Activated CD8-positive, alpha-beta memory T cell treated with anti-CD3 and anti-CD28 coated beads, Interleukin-2, amount 50 U/mL, for 48 hours (primary cell): Measurements from ENCODE around the gene RNF11.

Source experiments
- DNase-seq: peaks from one replicate; pipeline ENCODE4 v3.0.0-alpha.2; 2020

Gene RNF11

DNA sequence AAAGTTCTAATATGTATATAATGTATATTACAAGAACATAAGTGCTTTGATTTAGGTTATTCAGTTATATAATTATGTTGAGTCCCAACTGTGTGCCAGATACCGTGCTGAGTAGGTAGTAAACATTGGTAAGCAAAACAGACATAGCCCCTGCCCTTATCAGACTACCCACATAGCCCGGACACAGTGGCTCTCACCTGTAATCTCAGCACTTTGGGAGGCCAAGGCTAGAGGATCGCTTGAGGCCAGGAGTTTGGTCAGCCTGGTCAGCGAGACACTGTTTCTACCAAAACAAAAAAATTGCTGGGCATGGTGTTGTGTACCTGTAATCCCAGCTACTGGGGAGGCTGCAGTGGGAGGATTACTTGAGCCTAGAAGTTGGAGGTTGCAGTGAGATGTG is 30.7 kb downstream of the RNF11 start:
- no peak for DNase-seq

DNA sequence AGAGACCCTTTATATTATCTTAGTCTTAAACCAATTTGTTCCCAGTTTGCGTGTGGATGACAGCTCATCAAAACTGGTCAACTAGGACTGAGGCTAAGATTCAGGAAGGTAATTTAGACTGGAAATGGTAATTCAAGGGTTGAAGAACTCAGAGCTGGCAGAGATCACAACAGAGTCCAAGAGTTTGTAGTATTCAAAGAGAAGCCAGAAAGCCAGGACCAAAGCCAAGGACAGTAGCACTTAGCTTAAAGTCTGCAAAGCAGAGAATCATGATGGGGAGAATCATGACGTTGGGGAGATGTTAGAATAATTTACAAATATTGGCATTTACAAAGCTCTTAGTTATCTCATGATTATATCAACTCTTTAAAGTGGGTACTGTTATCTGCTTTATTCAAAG is 32.6 kb downstream of the RNF11 start:
- no peak for DNase-seq

DNA sequence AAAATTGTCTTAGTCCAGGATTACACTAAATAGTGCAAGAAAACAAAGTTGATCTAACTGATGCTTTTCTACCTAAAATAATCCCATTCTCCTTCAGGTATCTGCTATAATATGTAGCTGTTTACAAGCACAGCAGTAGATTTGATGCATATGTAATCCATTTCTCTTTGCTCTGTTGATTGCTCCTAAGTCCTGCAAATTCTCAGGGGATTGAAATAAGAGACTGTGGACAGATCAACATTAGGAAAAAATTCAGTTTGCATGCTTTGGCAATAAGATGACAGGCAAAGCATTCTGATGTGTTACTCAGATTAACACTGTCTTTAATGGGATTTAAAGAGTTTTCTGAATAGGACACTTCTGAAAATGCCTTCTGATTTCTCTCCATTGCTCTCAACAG is 34.7 kb downstream of the RNF11 start:
- DNase-seq = no peak

DNA sequence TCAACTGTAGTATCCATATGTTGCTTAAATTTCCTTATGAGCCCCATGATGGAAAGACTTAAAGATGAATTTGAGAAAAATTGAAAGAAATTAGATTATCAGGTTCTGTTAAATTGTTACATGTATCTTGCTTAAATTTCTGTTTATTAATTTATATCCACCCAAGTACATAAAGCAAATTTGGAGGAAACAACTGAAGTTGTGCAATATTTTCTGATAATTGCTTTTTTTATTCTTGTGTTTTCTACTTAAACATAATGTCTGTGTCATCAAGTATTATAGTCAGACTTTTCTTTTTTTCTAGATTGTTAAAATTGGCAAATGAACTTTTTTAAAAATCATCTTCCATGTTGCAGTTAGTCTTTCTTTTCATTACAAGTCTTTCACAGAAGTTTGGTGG is 36.8 kb downstream of the RNF11 start:
- no peak for DNase-seq

DNA sequence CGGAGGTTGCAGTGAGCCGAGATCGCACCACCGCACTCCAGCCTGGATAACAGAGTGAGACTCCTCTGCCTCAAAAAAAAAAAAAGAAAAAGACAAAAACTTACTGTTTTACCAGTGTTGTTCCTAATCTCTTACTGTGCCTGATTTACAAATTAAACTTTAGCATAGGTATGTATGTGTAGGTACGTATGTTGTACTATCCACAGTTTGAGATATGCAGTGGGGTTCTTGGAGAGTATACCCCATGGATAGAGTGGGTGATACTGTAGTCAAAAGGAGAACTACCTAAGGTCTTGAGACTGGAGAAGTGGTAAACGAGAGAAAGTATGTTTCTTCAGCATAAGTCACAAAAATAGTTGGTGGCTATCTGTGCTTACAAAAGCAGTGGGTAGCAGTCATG is 38.6 kb downstream of the RNF11 start:
- no peak for DNase-seq

DNA sequence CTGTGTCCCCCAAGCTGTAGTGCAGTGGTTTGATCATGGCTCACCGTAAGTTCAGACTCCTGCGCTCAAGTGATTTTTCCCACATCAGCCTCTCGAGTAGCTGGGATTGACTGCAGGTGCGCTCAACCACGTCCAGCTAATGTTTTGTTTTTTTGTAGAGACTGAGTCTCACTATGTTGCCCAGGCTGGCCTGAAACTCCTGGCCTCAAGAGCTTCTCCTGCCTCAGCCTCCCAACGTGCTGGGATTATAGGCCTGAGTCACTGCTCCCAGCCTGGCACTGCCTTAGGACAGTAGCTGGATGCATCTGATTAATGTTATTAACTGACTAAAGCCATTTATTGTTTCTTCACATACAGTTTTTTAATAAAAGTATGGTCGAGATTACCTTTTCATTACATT is 40.2 kb downstream of the RNF11 start:
- DNase-seq = no peak

DNA sequence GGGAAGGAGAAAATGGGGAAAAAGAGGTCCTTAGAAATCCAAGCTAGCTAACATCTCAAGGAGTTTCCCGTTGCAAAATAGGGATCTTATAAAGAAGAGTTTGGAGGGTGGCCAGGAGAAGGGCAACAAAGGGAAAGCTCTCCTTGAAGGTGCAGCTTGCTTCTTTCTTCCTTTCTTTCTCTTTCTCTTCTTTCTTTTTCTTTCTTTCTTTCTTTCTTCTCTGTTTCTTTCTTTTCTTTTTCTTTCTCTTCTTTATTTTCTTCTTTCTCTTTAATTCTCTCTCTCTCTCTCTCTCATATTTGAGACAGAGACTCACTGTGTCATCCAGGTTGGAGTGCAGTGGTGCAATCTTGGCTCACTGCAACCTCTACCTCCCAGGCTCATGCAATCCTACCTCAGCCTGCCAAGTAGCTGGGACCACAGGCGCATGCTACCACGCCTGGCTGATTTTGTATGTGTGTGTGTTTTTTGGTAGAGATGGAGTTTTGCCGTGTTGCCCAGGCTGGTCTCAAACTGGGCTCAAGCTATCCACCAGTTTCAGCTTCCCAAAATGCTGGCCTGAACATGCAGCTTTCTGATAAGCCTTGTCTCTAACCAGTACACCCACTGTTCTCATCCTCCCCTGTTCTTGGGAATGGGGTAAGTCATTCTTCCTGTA is 44.4 kb downstream of the RNF11 start:
- DNase-seq = no peak

DNA sequence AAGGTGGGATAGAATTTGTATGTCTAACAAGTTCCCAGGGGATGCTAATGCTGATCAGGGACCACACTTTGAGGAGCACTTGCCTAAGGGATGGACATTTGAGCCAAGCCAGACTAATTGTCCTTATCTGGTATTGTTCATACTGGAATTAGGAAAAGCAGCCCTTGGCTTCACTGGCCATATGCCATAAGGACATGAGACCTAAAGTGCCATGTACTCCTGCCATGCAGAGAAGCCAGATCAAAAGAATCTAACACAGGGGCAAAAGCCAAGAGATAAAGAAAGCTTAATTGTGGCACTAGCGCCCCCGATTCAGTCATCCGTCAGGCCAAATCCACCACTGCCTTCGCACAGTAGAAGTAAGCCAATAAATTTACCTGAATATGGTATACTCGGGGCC is 45.7 kb downstream of the RNF11 start:
- no peak for DNase-seq

DNA sequence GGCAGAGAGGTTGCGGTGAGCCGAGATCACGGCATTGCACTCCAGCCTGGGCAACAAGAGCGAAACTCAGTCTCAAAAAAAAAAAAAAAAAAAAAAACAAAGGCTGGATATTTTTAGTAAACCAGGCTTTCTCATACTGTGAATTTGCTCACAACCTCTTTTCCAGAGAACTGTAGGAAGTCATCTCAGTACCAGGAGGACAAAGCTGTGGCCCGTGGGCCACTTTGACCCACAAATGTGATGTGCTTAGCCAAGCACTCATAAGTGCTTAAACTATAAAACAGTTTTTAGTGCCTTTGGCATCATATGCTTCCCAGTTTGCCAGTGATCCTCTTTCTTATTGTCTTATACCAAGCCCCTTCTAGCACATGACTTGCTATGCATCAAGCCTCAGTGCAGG is 46.5 kb downstream of the RNF11 start:
- no peak for DNase-seq

DNA sequence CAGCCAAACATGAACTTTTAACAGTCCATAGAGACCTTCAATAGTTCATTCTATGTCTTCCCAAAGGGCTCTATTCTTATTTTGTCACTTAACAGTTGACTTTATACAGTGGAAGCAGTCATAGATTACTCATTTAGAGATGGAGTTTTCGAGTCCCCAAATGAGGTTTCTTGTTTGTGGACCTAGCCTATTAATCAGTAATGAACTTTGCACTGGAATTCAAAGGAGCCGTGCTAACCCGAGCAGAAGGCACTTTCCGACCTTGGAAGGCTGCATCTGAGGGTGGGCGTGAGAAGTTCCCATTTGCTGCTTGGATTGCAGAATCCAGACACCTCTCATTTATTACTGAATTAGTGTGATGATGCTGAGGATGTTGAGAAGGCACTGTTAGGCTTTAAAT is 47.9 kb downstream of the RNF11 start:
- DNase-seq = no peak

DNA sequence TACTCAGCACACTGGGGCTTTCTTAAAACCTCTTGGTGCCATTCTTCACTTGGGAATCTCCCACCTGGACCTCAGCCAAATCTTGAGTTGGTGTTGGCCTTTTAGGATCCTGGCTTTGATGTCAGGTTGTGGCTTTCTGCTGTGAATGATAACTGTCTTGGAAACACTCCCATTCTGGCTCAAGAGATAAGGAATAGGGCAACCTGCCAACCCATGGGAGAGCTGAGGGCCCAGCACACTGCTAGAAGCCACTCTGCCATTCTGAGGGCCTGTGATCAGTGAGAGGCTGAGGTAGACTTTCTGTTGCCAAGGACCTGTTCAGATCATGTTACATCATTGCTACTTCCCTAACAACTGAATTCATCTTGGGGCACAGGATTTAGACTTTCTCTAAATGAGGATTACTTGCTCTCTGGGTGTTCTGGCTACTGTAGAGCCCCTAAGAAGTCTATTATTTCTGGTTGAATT is 48.4 kb downstream of the RNF11 start:
- no peak for DNase-seq

DNA sequence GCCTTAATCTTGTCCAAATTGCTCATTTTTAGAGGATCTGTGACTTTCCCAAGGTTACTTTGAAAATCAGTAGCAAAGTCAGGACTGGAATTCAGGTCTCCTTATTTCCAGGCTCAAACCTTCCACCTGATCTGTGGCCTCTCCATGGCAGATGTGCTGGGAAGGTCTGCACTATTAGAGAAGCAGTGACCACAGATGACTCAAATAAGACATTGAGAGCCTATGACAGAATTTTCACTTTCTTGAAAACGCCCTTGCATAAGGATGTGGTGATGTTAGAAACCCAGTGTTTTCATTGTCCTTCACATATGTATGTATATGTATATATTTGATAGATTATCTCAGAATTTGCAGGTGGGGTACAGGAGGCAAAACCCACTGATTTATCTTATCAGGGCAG is 49.0 kb downstream of the RNF11 start:
- no peak for DNase-seq

DNA sequence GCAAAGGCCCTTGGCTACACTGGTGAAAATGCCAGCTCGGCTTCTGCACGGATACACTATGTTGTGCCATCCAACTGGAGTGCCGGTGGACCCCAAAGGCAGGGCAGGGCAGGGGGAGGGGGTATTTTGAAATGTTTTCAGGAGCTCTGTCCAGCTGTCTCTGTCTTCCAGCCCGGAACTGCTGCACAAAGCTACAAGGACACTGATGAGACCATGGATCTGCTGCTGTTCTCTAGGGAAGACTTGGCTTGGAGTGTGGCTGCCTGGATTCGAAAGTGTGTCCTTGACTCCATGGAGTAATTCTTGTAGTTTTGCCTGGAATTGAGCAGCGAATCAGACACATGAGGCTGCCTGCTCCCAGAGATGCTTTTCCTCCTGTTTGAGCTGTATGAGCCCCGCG is 51.9 kb downstream of the RNF11 start:
- no peak for DNase-seq

DNA sequence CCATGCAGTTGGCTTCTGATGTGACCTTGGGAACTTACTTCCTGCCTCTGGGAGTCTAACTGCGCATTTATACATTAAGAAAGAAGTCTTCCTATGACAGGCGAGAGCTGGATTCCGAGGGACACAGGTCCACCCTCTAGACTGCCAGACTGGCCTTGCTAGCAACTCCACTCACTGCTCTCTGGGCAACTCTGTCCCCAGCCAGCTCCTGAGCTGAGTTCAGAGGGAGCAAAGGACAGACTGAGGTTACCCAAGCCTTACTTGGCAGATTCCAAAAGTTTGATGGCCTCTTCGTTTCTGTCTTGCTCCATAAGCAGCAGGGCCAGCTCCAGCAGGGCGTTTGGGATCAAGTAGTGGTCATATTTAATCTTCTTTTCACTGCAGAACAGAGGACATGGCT is 52.5 kb downstream of the RNF11 start:
- DNase-seq = no peak

DNA sequence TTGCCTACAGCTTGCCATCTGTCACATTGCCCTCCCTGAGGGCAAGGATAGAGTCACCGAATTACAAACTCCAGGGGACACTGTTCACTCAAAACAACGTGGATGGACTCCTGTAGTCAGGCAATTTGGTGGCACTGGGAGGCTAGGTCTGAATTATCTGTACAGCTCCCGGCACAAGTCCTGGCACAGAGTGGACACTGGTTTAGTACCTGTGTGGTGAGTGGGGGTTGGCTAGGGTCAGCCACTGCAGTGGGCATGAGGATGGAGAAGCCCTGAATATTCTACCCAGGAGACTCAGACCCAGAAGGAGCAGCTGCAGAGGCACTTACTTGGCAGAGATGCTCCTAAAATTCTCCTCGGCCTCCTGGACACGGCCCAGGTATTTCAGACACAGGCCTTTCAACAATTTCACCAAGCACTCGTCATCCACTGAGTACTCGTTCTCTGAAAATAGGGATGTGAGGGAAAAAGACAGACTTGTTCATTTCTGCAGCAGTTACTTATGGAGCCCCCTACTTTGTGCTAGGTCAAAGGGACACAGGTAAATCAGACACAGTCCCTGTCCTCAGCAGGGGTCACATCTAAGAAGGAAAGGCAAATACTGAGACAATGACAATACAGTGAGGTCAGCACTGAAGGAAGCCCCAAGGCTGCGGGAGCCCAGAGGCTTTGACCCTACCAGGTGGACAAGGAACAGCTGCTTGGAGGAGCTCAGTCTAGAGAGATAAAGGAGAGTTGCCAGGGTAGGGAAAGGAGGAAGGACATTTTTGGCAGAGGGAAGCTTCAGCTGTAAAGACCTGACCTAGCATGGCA is 53.8 kb downstream of the RNF11 start:
- no peak for DNase-seq

DNA sequence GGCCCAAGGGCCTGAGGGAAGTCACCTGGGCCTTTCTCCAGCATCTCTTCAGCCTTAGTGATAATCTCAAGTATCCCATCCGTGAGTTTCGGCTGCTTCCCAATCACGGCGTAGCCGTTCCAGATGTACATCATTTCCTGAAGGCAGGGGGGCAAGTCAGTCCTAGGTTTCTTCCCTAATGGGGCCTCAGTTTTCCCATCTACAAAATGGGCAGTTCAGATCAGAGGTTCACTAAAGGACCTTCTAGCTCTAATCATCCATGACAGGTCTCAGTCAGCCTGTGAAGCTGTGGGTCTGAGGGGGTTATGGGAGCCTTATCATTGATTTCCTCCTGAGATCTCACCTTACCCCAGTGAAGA is 54.4 kb downstream of the RNF11 start:
- DNase-seq = no peak

DNA sequence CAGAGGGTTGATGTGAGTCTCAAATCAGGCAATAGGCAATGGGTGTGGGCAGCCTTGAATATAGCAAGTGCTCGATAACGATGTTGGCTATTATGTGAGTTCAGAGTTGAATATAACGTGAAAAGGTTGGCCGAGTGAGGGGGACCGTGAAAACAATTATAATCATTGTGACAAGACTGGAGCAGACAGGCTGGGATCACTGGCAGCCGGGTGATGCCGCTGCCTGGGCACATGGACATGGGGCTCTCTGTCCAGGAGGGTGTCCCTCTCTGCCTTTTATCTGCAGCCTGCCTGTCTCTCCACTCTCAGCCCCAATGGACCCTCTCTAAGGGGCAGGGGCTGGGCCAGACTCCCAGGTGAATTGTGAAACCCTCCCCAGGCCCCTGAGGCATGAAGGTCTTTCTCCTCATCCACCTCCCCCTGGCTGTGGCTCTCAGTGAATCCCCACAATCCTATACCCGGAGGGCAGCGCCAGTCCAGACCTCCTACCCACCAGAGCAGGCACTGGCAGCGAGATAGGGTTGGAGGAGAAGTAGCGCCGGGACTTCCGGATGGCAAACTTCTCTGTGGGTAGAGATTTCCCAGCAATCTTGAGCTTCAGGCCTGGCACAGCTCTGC is 57.9 kb downstream of the RNF11 start:
- DNase-seq = no peak

DNA sequence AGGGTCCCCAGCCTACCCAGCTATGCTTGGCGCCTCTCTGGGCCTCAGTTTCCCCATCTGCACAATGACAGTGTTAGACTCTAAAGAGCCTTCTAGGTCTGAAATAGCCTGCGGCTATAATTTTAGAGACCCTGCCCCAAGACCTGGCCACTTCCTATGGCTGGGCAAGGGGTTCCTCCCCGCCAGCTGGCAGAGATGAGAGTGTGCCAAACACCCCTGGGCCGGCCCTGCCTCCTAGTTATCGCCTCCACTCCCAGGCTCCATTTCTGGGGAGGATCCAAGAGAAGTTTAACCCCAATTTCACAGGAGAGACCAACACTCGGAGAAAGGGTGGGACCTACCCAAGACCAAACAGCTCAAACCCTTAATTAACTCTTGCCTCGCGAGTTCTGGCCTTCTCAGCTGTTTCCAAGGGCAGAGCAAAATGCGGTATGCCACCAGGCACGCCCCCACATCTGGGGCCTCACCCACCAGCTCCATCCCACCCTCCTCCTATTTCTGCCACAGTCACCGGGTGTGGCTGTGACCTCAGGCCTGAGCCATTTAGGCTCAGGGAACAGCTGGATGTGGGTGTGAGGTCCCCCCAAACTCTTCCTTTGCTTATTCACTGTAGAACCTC is 58.6 kb downstream of the RNF11 start:
- DNase-seq = no peak

DNA sequence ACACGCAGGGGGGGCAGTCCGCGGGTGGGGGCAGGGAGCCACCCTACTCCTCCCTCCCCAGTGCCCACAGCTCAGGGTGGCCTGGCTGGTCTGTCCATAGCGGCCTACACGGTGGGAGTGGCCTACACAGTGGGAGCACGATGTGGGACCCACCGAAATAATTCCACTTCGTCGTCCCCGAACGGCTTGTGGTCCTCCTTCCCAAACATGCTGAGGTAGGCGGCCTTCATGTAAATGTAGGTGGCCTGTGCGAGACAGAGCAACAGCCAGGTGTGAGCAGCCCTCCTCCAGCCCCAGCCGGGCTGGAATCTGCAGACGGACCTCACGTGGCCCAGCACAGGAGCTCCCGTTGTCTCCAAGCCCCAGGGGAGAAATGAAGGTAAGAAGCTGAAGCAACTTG is 59.9 kb downstream of the RNF11 start:
- DNase-seq = no peak

DNA sequence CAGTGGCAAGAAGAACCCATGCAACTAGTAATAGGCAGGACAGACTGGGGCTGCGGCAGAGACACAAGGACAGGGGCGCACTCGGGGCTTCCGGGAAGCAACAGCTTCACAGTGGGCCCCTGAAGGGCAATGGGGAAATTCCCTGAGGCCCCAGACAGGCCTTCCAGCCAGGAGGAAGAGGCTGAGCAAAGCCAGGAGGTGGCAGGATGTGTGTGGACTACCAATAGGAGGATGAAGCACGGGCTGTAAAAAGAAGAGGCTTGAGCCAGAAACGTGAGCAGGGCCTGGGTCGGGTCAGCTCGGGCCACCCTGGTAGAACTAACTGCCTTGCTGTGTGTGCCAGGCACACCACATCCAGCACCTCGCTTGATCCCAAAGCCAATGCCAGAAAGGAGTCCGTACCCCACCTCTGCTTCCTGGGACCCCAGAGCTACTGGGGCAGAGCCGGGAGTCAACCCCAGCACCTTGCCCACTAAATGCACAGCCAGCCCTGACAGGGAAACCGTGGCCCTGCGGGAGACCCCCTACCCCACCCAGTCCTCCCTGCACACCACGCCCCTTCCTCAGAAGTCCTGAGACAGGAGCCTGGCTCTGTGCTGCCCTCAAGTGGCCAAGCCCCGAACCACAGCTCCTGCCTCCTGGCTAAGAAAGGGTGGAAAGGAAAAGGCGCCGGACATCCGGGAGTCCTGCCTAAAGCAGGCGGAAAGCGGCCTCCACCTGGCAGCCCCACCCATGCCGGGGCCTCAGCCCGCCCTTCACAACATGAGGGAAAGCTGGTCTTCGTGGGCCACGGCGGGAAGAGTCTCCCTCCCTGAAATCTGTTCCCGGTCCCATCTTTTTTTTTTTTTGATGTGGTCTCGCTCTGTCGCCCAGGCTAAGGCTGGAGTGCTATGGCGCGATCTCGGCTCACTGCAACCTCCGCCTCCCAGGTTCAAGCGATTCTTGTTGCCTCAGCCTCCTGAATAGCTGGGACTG is 60.6 kb downstream of the RNF11 start:
- DNase-seq = peak; percentile 95

DNA sequence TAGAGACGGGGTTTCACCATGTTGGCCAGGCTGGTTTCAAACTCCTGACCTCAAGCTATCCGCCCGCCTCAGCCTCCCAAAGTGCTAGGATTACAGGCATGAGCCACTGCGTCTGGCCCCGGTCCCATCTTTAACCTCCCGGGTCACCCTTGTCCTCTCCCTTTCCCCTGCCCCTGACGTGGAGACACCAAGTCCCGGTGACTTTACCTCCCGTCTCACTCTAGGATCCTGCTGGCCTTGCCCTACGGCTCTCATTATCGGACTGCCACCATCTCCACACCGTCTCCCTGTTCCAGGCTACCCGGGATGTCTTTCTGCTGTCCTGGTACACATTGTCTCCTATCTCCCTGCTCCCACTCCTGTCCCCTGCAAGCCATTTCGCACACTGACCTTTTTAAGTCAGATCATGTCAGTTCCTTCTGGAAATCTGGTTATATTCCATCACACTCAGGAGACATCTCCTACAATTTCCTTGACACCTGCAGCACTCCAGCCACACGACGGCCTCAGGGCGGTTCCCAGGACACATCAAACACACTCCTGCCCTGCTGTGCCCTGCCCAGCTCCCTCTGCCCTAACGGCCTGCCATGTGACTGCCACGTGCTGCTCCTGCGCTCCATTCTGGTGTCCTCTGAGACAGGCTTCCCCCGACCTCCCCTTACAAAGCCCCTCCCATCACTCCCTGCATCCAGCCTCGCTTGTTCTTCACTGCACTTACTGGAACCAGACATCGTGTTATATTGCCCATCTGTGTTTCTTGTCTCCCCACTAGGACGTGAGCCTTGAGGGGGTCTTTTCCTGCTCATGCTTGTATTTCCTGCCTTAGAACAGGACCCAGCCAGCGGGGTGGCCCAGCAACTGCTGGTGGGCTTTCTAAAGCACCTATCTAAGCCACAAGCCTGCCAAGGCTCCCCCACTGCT is 61.6 kb downstream of the RNF11 start:
- no peak for DNase-seq

DNA sequence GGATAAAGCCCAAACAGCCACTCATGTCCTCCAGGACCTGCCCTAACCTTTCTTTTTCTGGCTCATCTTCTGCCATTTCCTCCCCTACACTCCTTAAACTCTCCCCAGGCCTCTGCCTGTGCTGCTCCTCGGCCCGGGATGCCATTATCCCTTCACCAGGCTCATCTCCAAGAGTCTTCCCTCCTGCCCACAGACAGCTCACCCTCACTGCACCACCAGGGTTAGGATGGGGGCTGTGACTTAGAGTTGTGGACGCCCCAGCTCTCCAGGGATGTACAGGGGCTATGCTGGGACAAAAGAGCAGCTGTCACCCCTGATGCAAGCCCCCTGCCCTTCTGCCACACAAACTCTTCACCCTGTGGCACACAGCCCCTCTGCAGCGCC is 62.2 kb downstream of the RNF11 start:
- DNase-seq = no peak
